OCI-LY7 (cell line): Measurements from ENCODE around the gene BEST2. TPM values are rescaled to one million over a fixed set of nuclear protein-coding genes. Genes with fewer than 3 reads are reported as not detected.
A peak's percentile ranks its signal among the peaks of the same experiment; 100 is the strongest.

ENCODE experiments used
- BruUV-seq: library from RNA; stranded (reverse); fragments of 400-500 nt; replicated peaks from 2 replicates; lab custom pipeline; 2021; lab: Mats Ljungman, UMichigan
- CTCF ChIA-PET: fragments of 300-600 bp; sonication (Branson Sonifier 250); formaldehyde crosslinking; loops from one replicate; lab custom pipeline; 2022; ENCODE audit warnings: antibody characterized with exemption; ENCODE audit not compliant: unreplicated experiment; lab: Charles Lee
- POLR2A ChIA-PET: fragments of 300-600 bp; sonication (Branson Sonifier 250); formaldehyde crosslinking; loops from one replicate; lab custom pipeline; 2022; ENCODE audit warnings: antibody characterized with exemption; lab: Charles Lee
- DNase-seq: peaks from one replicate; pipeline ENCODE4 v3.0.0-alpha.2; 2015; ENCODE audit warnings: low spot score
- H2AFZ ChIP-seq: fragments of 200-600 bp; sonication (generic), shearing (Covaris generic); 2 replicates; pipeline ENCODE4 v1.6.1; 2014; ENCODE audit warnings: mild to moderate bottlenecking, antibody characterized with exemption, low read length, moderate library complexity
- H3K27ac ChIP-seq: fragments of 200-600 bp; sonication (generic); 2 replicates; pipeline ENCODE4 v1.5.1; 2014; ENCODE audit warnings: mixed run types, low read depth, mild to moderate bottlenecking, moderate library complexity, low read length, inconsistent platforms; ENCODE audit not compliant: poor library complexity, severe bottlenecking
- H3K36me3 ChIP-seq: fragments of 200-600 bp; sonication (generic); 2 replicates; pipeline ENCODE4 v1.6.1; 2014; ENCODE audit warnings: mild to moderate bottlenecking, antibody characterized with exemption, low read length, moderate library complexity, mixed read lengths; ENCODE audit not compliant: insufficient read depth
- H3K4me1 ChIP-seq: fragments of 200-600 bp; sonication (generic); 2 replicates; pipeline ENCODE4 v1.5.1; 2014; ENCODE audit warnings: mild to moderate bottlenecking, low read length; ENCODE audit not compliant: insufficient read depth, poor library complexity, severe bottlenecking
- H3K4me2 ChIP-seq: fragments of 200-600 bp; sonication (generic); 2 replicates; pipeline ENCODE4 v1.6.1; 2014; ENCODE audit warnings: mild to moderate bottlenecking, low read length
- H3K4me3 ChIP-seq: fragments of 200-600 bp; sonication (generic); 2 replicates; pipeline ENCODE4 v1.5.1; 2014; ENCODE audit warnings: mild to moderate bottlenecking, low read depth, low read length; ENCODE audit not compliant: poor library complexity, severe bottlenecking
- H3K79me2 ChIP-seq: fragments of 200-600 bp; sonication (generic); 2 replicates; pipeline ENCODE4 v1.6.1; 2016; ENCODE audit warnings: low read depth, mild to moderate bottlenecking, low read length, moderate library complexity, mixed read lengths; ENCODE audit not compliant: insufficient read depth
- H3K9me2 ChIP-seq: fragments of 200-600 bp; sonication (generic); 2 replicates; pipeline ENCODE4 v1.6.1; 2016; ENCODE audit warnings: mild to moderate bottlenecking, low read length, mixed read lengths; ENCODE audit not compliant: insufficient read depth
- H3K9me3 ChIP-seq: fragments of 200-600 bp; sonication (generic); 2 replicates; pipeline ENCODE4 v1.6.1; 2014; ENCODE audit warnings: mild to moderate bottlenecking, mixed run types, low read length, mixed read lengths
- H4K20me1 ChIP-seq: fragments of 200-600 bp; sonication (generic); 2 replicates; pipeline ENCODE4 v1.6.1; 2014; ENCODE audit warnings: mild to moderate bottlenecking, antibody characterized with exemption, low read length, moderate library complexity, mixed read lengths; ENCODE audit not compliant: insufficient read depth
- EZH2phosphoT487 ChIP-seq: fragments of 200-600 bp; sonication (generic); IDR thresholded peaks from 2 replicates; pipeline ENCODE4 v1.6.1; 2018; ENCODE audit warnings: low read depth, borderline replicate concordance, mild to moderate bottlenecking, mixed run types, antibody characterized with exemption, low read length, moderate library complexity, mixed read lengths
- intact Hi-C: fragments of 100-400 bp; cut with micrococcal nuclease; formaldehyde crosslinking; loops from one replicate; pipeline ENCODE4 v1.10.0; 2022; ENCODE audit not compliant: unreplicated experiment
- total RNA-seq, 2 experiments: library from RNA; depleted of rRNA in 1 of 2; stranded (reverse); fragments of >200 nt in 1 of 2; shearing (Covaris generic) in 1 of 2; gene quantifications; 2 replicates each; pipeline ENCODE4 v1.2.3, GENCODE V29; 2014 to 2022
- TF ChIP-seq, protein P1 (sequence below): fragments of 200-600 bp; sonication (generic); conservative IDR thresholded peaks from 2 replicates; pipeline ENCODE4 v1.5.1; 2014; ENCODE audit warnings: mild to moderate bottlenecking, antibody characterized with exemption, low read length, moderate library complexity, mixed read lengths

The BEST2 gene
- total RNA-seq, 2 experiments from 2014 or later = not detected

DNA sequence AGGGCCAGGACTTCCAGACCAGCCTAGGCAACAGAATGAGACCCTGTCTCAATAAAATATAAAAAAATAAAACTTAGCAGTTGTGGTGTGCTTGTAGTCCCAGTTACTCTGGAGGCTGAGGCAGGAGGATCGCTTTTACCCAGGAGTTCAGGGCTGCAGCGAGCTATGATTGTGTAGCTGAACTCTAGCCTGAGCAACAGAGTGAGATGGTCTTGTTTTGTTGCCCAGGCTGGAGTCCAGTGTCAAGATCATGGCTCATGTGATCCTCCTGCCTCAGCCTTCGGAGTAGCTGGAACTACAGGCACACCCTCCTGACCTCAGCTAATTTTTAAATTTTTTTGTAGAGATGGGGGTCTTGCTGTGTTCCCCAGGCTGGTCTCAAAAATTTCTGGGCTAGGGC, 35.4 kb downstream of the BEST2 start:
- no peaks in the 10 kb centered on the region; the same call in 1 of the 2 replicates for H3K79me2 ChIP-seq
- no peaks in the 10 kb centered on the region for H3K9me2 ChIP-seq
- no peaks in the 10 kb centered on the region for H3K36me3 ChIP-seq
- no peak for DNase-seq
- no peak for TF ChIP-seq EZH2phosphoT487
- TF ChIP-seq, protein P1, sequence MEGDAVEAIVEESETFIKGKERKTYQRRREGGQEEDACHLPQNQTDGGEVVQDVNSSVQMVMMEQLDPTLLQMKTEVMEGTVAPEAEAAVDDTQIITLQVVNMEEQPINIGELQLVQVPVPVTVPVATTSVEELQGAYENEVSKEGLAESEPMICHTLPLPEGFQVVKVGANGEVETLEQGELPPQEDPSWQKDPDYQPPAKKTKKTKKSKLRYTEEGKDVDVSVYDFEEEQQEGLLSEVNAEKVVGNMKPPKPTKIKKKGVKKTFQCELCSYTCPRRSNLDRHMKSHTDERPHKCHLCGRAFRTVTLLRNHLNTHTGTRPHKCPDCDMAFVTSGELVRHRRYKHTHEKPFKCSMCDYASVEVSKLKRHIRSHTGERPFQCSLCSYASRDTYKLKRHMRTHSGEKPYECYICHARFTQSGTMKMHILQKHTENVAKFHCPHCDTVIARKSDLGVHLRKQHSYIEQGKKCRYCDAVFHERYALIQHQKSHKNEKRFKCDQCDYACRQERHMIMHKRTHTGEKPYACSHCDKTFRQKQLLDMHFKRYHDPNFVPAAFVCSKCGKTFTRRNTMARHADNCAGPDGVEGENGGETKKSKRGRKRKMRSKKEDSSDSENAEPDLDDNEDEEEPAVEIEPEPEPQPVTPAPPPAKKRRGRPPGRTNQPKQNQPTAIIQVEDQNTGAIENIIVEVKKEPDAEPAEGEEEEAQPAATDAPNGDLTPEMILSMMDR = no peak
- intact Hi-C loops = no loop called here
- H3K9me3 ChIP-seq = no peaks in the 10 kb centered on the region
- peaks cover 77% of the 10 kb centered on the region for H3K4me1 ChIP-seq
- no peak overlapping the region for H3K27ac ChIP-seq
- H3K4me3 ChIP-seq = no peak overlapping the region
- H2AFZ ChIP-seq = no peak overlapping the region
- POLR2A ChIA-PET = interaction anchor here (0.5 kb wide), 1 partner anchor 9 kb away, joined by 3 read pairs; no protein-coding TSS in a partner anchor
- H4K20me1 ChIP-seq = no peaks in the 10 kb centered on the region
- H3K4me2 ChIP-seq = no peak overlapping the region
- no TSS peak for BruUV-seq
- CTCF ChIA-PET = no interaction called here

GRCh38 chr19:12787458-12787857, 35.9 kb downstream of the BEST2 start:
- ChIA-PET POLR2A (interaction anchor here (0.5 kb wide), 1 partner anchor 8 kb away, joined by 3 read pairs; no protein-coding TSS in a partner anchor), CTCF (no interaction called here)
- BruUV-seq = no TSS peak
- no peaks in the 10 kb centered on the region for H4K20me1 ChIP-seq
- peaks cover 72% of the 10 kb centered on the region for H3K4me1 ChIP-seq
- no peak for TF ChIP-seq EZH2phosphoT487
- TF ChIP-seq, protein P1 = no peak
- no peaks in the 10 kb centered on the region for H3K36me3 ChIP-seq
- H3K9me2 ChIP-seq = no peaks in the 10 kb centered on the region
- H3K9me3 ChIP-seq = no peaks in the 10 kb centered on the region
- no peak overlapping the region for H3K4me3 ChIP-seq
- intact Hi-C loops = no loop called here
- H2AFZ ChIP-seq = no peak overlapping the region
- no peak overlapping the region for H3K27ac ChIP-seq
- no peak for DNase-seq
- no peaks in the 10 kb centered on the region; the same call in 1 of the 2 replicates for H3K79me2 ChIP-seq
- H3K4me2 ChIP-seq = no peak overlapping the region

DNA sequence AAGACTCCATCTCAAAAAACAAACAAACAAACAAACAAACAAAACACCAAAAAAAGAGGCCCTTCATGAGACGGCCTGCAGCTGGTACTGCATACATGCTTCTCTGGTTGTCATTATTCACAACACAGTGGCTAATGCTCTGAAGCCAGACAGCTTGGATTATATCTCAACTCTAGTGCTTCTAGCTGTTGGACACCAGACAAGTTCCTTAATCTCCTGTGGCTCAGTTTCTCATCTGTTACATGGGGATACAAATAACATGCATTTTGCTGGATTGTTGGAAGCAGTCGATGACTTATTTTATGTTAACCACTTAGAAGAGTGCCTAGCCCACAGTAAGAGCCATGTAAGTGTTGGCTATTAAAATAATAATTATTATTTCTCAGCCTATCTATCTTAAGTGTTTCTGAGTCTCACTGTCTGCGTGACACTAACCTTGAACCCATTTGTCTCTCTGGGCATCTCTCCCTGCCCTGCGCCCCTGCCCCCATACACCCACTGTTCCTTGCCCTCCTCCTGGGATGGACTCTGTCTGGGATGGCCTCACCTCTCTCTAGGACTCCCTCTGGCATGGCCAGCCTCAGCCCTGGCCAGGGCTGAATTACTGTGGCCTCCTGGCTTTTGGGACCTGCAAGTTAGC, 36.6 kb downstream of the BEST2 start:
- POLR2A ChIA-PET = interaction anchor here (0.6 kb wide), 1 partner anchor 48 kb away, joined by 3 read pairs; no protein-coding TSS in a partner anchor
- intact Hi-C loops = no loop called here
- H3K36me3 ChIP-seq = no peaks in the 10 kb centered on the region
- H3K9me3 ChIP-seq = no peaks in the 10 kb centered on the region
- H3K9me2 ChIP-seq = no peaks in the 10 kb centered on the region
- H3K4me2 ChIP-seq = peak overlapping the region; percentile 95; the same call in 1 of the 2 replicates
- no peak overlapping the region for H3K27ac ChIP-seq
- CTCF ChIA-PET = no interaction called here
- TF ChIP-seq EZH2phosphoT487 = no peak
- TF ChIP-seq, protein P1 = no peak
- no peak overlapping the region for H3K4me3 ChIP-seq
- peaks cover 65% of the 10 kb centered on the region for H3K4me1 ChIP-seq
- H4K20me1 ChIP-seq = no peaks in the 10 kb centered on the region
- H2AFZ ChIP-seq = no peak overlapping the region
- BruUV-seq = no TSS peak
- H3K79me2 ChIP-seq = peaks cover 7% of the 10 kb centered on the region
- DNase-seq = no peak
